ENCODE measurements around the gene CSNK1E. TPM values are rescaled to one million over a fixed set of nuclear protein-coding genes. Genes with fewer than 3 reads are reported as not detected.

The CSNK1E gene
- total and polyA plus RNA-seq, 7 donors = 33.4 to 193 (median 50.1) TPM

GRCh38 chr22:38285018-38285417, 32.2 kb downstream of the CSNK1E start:
- DNase-seq (no peak), ATAC-seq (no peak)
- Histone ChIP-seq H3K4me3 (no peak overlapping the region), H3K4me1 (no peaks in the 10 kb centered on the region), H3K9me3 (no peaks in the 10 kb centered on the region), H3K36me3 (ENCODE audit: insufficient read depth in 1 of 2, low read depth in 1 of 2) (peaks cover 0 to 11% of the 10 kb centered on the region in 2 donors), H3K27me3 (ENCODE audit: insufficient read depth in 3 of 3, low read length in 2 of 3) (no peaks in the 10 kb centered on the region), H3K27ac (no peak overlapping the region)
- TF ChIP-seq, protein P1, sequence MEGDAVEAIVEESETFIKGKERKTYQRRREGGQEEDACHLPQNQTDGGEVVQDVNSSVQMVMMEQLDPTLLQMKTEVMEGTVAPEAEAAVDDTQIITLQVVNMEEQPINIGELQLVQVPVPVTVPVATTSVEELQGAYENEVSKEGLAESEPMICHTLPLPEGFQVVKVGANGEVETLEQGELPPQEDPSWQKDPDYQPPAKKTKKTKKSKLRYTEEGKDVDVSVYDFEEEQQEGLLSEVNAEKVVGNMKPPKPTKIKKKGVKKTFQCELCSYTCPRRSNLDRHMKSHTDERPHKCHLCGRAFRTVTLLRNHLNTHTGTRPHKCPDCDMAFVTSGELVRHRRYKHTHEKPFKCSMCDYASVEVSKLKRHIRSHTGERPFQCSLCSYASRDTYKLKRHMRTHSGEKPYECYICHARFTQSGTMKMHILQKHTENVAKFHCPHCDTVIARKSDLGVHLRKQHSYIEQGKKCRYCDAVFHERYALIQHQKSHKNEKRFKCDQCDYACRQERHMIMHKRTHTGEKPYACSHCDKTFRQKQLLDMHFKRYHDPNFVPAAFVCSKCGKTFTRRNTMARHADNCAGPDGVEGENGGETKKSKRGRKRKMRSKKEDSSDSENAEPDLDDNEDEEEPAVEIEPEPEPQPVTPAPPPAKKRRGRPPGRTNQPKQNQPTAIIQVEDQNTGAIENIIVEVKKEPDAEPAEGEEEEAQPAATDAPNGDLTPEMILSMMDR (IDR thresholded peaks at IDR 0.05) = no peak
- 71 to 76% (median 75%) methylated on average over 8 of the region's 8 CpGs for WGBS, 3 donors
- intact Hi-C loops (cut with DNase I) = no loop called here

DNA sequence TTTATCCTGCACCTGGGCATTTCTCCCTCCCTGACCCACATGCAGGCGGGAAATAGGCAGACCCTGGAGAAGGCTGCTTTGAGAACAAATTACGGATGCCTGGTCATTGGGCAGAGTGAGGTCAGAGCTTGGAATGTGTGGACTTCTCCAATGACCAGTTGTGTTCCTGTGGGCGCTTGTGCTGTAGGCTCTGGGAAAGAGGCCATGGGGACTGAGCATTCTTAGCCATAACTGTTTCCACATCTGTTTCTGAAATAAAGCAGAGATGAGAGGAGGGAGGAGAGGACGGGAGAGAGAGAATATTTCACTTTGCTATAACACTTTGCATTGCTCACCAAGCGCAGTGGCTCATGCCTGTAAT, 33.2 kb downstream of the CSNK1E start:
- Histone ChIP-seq H3K27ac (peak overlapping the region; percentile 58), H3K27me3 (ENCODE audit: insufficient read depth in 3 of 3, low read length in 2 of 3) (no peaks in the 10 kb centered on the region), H3K36me3 (ENCODE audit: insufficient read depth in 1 of 2, low read depth in 1 of 2) (peaks cover 0 to 6% of the 10 kb centered on the region in 2 donors), H3K9me3 (no peaks in the 10 kb centered on the region), H3K4me1 (no peaks in the 10 kb centered on the region), H3K4me3 (no peak overlapping the region)
- WGBS, 3 donors = 54 to 68% (median 59%) methylated on average over 5 of the region's 5 CpGs
- DNase-seq (no peak), ATAC-seq (peak; percentile 63 to 76 (median 70))
- intact Hi-C loops (cut with DNase I) = no loop called here
- TF ChIP-seq, protein P1 (IDR thresholded peaks at IDR 0.05) = no peak

GRCh38 chr22:38282397-38282796, 34.8 kb downstream of the CSNK1E start:
- intact Hi-C loops (cut with DNase I) = no loop called here
- Histone ChIP-seq H3K9me3 (no peaks in the 10 kb centered on the region), H3K4me3 (no peak overlapping the region), H3K4me1 (no peaks in the 10 kb centered on the region), H3K36me3 (ENCODE audit: insufficient read depth in 1 of 2, low read depth in 1 of 2) (no peaks in the 10 kb centered on the region), H3K27ac (no peak overlapping the region), H3K27me3 (ENCODE audit: insufficient read depth in 3 of 3, low read length in 2 of 3) (no peaks in the 10 kb centered on the region)
- TF ChIP-seq, protein P1 (IDR thresholded peaks at IDR 0.05) = no peak
- ATAC-seq (no peak), DNase-seq (no peak)
- 83 to 87% (median 85%) methylated on average over 9 of the region's 9 CpGs for WGBS, 3 donors

- WGBS, 3 donors = 22 to 44% (median 23%) methylated on average over 2 of the region's 2 CpGs
- TF ChIP-seq, protein P1 (IDR thresholded peaks at IDR 0.05) = no peak
Observed at GRCh38 chr22:38276166-38276565, 41.1 kb downstream of the CSNK1E start.

More at GRCh38 chr22:38276166-38276565, 41.1 kb downstream of the CSNK1E start:
- H3K4me3 ChIP-seq = peak overlapping the region; percentile 20
- peak overlapping the region; percentile 38 for H3K27ac ChIP-seq
- peaks cover 28% of the 10 kb centered on the region for H3K4me1 ChIP-seq
- H3K36me3 ChIP-seq (ENCODE audit: insufficient read depth in 1 of 2, low read depth in 1 of 2) = no peaks in the 10 kb centered on the region
- ATAC-seq (peak in 2 of 4 donors; percentile 43 to 61), DNase-seq (no peak)
- intact Hi-C loops (cut with DNase I) = no loop called here
- H3K27me3 ChIP-seq (ENCODE audit: insufficient read depth in 3 of 3, low read length in 2 of 3) = no peaks in the 10 kb centered on the region
- H3K9me3 ChIP-seq = no peaks in the 10 kb centered on the region

All from psoas muscle (tissue), 8 donors.